Progenitor cell of endocrine pancreas (in vitro differentiated cells): ENCODE results near the gene GTF3C1. TPM values are rescaled to one million over a fixed set of nuclear protein-coding genes. Genes with fewer than 3 reads are reported as not detected.

Source experiments
- DNase-seq: peaks from one replicate; pipeline ENCODE4 v3.0.0; 2021; ENCODE audit warnings: low spot score; ENCODE audit not compliant: unreplicated experiment
- H3K27ac Mint-ChIP-seq: 2 replicates; pipeline ENCODE4 v1.8.0; 2021; ENCODE audit warnings: mild to moderate bottlenecking, moderate library complexity, mixed read lengths
- H3K27me3 Mint-ChIP-seq: 2 replicates; pipeline ENCODE4 v1.8.0; 2021; ENCODE audit warnings: mixed read lengths
- H3K36me3 Mint-ChIP-seq: 2 replicates; pipeline ENCODE4 v1.8.0; 2022; ENCODE audit warnings: mixed read lengths; ENCODE audit not compliant: insufficient read depth
- H3K4me1 Mint-ChIP-seq: 2 replicates; pipeline ENCODE4 v1.8.0; 2021; ENCODE audit warnings: low read depth, mixed read lengths
- H3K4me3 Mint-ChIP-seq: 2 replicates; pipeline ENCODE4 v1.8.0; 2021; ENCODE audit warnings: low read depth, mild to moderate bottlenecking, moderate library complexity, mixed read lengths
- H3K9me3 Mint-ChIP-seq: 2 replicates; pipeline ENCODE4 v1.8.0; 2021; ENCODE audit warnings: low read depth, mixed read lengths
- CTCF ChIP-seq: fragments of 200-600 bp; sonication (generic); IDR thresholded peaks from one replicate; pipeline ENCODE4 v1.5.0; 2021; ENCODE audit warnings: antibody characterized with exemption, mild to moderate bottlenecking; ENCODE audit not compliant: unreplicated experiment
- total RNA-seq: library from RNA; stranded (reverse); gene quantifications from 2 replicates; pipeline ENCODE4 v1.2.1, GENCODE V29; 2021

The GTF3C1 gene
- total RNA-seq, 1 donor from 2014 or later, result 106 TPM

- H3K36me3 Mint-ChIP-seq, result peaks cover 15% of the 10 kb centered on the region
- no peaks in the 10 kb centered on the region for H3K4me1 Mint-ChIP-seq
- no peak for TF ChIP-seq CTCF
- DNase-seq, result no peak
- no peak overlapping the region for H3K4me3 Mint-ChIP-seq
- H3K27ac Mint-ChIP-seq, result no peak overlapping the region
- H3K27me3 Mint-ChIP-seq, result no peaks in the 10 kb centered on the region
- H3K9me3 Mint-ChIP-seq, result no peaks in the 10 kb centered on the region
Observed at GRCh38 chr16:27486760-27487159, 63.0 kb downstream of the GTF3C1 start.

GRCh38 chr16:27486344-27486743 lies 63.4 kb downstream of the GTF3C1 start:
- Mint-ChIP-seq H3K27ac (no peak overlapping the region), H3K9me3 (no peaks in the 10 kb centered on the region), H3K4me1 (no peaks in the 10 kb centered on the region), H3K36me3 (peaks cover 17% of the 10 kb centered on the region), H3K4me3 (no peak overlapping the region), H3K27me3 (no peaks in the 10 kb centered on the region)
- TF ChIP-seq CTCF, result no peak
- no peak for DNase-seq

- Mint-ChIP-seq H3K4me1 (no peaks in the 10 kb centered on the region), H3K36me3 (peaks cover 17% of the 10 kb centered on the region)
Observed at GRCh38 chr16:27485811-27486210, 63.9 kb downstream of the GTF3C1 start.

GRCh38 chr16:27485126-27485525 lies 64.6 kb downstream of the GTF3C1 start:
- no peak overlapping the region for H3K4me3 Mint-ChIP-seq
- no peak for DNase-seq
- H3K27ac Mint-ChIP-seq, result no peak overlapping the region
- no peaks in the 10 kb centered on the region for H3K4me1 Mint-ChIP-seq
- no peak for TF ChIP-seq CTCF
- peaks cover 20% of the 10 kb centered on the region for H3K36me3 Mint-ChIP-seq
- H3K9me3 Mint-ChIP-seq, result no peaks in the 10 kb centered on the region
- no peaks in the 10 kb centered on the region for H3K27me3 Mint-ChIP-seq

More at GRCh38 chr16:27485811-27486210, 63.9 kb downstream of the GTF3C1 start:
- H3K27ac Mint-ChIP-seq, result peak overlapping the region; percentile 45
- TF ChIP-seq CTCF, result no peak
- no peak for DNase-seq
- H3K4me3 Mint-ChIP-seq, result no peak overlapping the region
- H3K9me3 Mint-ChIP-seq, result no peaks in the 10 kb centered on the region
- H3K27me3 Mint-ChIP-seq, result no peaks in the 10 kb centered on the region

GRCh38 chr16:27483624-27484023 lies 66.1 kb downstream of the GTF3C1 start:
- no peak for DNase-seq
- H3K36me3 Mint-ChIP-seq, result peaks cover 18% of the 10 kb centered on the region
- TF ChIP-seq CTCF, result no peak
- H3K4me1 Mint-ChIP-seq, result no peaks in the 10 kb centered on the region
- H3K4me3 Mint-ChIP-seq, result no peak overlapping the region
- no peaks in the 10 kb centered on the region for H3K27me3 Mint-ChIP-seq
- H3K27ac Mint-ChIP-seq, result no peak overlapping the region
- H3K9me3 Mint-ChIP-seq, result no peaks in the 10 kb centered on the region

GRCh38 chr16:27483088-27483437 lies 66.7 kb downstream of the GTF3C1 start:
- H3K36me3 Mint-ChIP-seq, result peaks cover 19% of the 10 kb centered on the region
- H3K9me3 Mint-ChIP-seq, result no peaks in the 10 kb centered on the region
- no peaks in the 10 kb centered on the region for H3K27me3 Mint-ChIP-seq
- TF ChIP-seq CTCF, result no peak
- H3K4me3 Mint-ChIP-seq, result no peak overlapping the region
- no peaks in the 10 kb centered on the region for H3K4me1 Mint-ChIP-seq
- no peak overlapping the region for H3K27ac Mint-ChIP-seq
- no peak for DNase-seq
